Left hindlimb (tissue), 1 donor: ENCODE results near the gene ZFPM1.

ENCODE experiments used
- DNase-seq: peaks from one replicate; pipeline ENCODE4 v3.0.0-alpha.2; 2018

The ZFPM1 gene

GRCh38 chr16:88577166-88577565 is 124.1 kb downstream of the ZFPM1 start:
- DNase-seq = no peak

- no peak for DNase-seq
Observed at GRCh38 chr16:88578446-88579313, 125.6 kb downstream of the ZFPM1 start.

- no peak for DNase-seq
Observed at GRCh38 chr16:88580371-88580770, 127.3 kb downstream of the ZFPM1 start.

GRCh38 chr16:88581033-88581432 is 128.0 kb downstream of the ZFPM1 start:
- DNase-seq = no peak

GRCh38 chr16:88582912-88583575 is 130.0 kb downstream of the ZFPM1 start:
- no peak for DNase-seq

- DNase-seq = no peak
Observed at GRCh38 chr16:88584676-88585075, 131.6 kb downstream of the ZFPM1 start.

GRCh38 chr16:88585269-88585668 is 132.2 kb downstream of the ZFPM1 start:
- DNase-seq = no peak

- DNase-seq = no peak
Observed at GRCh38 chr16:88585927-88586581, 133.0 kb downstream of the ZFPM1 start.
